Endodermal cell (in vitro differentiated cells): ENCODE measurements around the gene KDM7A. TPM values are rescaled to one million over a fixed set of nuclear protein-coding genes. Genes with fewer than 3 reads are reported as not detected.
A peak's percentile ranks its signal among the peaks of the same experiment; 100 is the strongest.

Experiments
- DNase-seq: peaks from one replicate; pipeline ENCODE4 v3.0.0-alpha.2; 2017
- H3K27ac ChIP-seq: 2 replicates; pipeline ENCODE4 v1.5.1; 2013; ENCODE audit warnings: mild to moderate bottlenecking, low read depth, low read length, moderate library complexity
- H3K27me3 ChIP-seq: 2 replicates; pipeline ENCODE4 v1.6.1; 2013; ENCODE audit warnings: mild to moderate bottlenecking, low read length, moderate library complexity; ENCODE audit not compliant: insufficient read depth, control insufficient read depth, poor library complexity, severe bottlenecking
- H3K36me3 ChIP-seq: 2 replicates; pipeline ENCODE4 v1.7.0; 2013; ENCODE audit warnings: mild to moderate bottlenecking, low read length, moderate library complexity; ENCODE audit not compliant: control insufficient read depth, insufficient read depth
- H3K4me1 ChIP-seq: one replicate; pipeline ENCODE4 v1.7.0; 2013; ENCODE audit warnings: low read length; ENCODE audit not compliant: control insufficient read depth, insufficient read depth
- H3K4me3 ChIP-seq: 2 replicates; pipeline ENCODE4 v1.5.1; 2013; ENCODE audit warnings: mild to moderate bottlenecking, low read length, moderate library complexity
- H3K9ac ChIP-seq: 2 replicates; pipeline ENCODE4 v1.6.1; 2013; ENCODE audit warnings: mild to moderate bottlenecking, low read length, moderate library complexity; ENCODE audit not compliant: poor library complexity, severe bottlenecking; ENCODE audit errors: extremely low read depth
- H3K9me3 ChIP-seq: 2 replicates; pipeline ENCODE4 v1.6.1; 2013; ENCODE audit warnings: mild to moderate bottlenecking, low read length, moderate library complexity; ENCODE audit not compliant: control insufficient read depth
- H3K27ac Mint-ChIP-seq: 2 replicates; pipeline ENCODE4 v1.8.0; 2020; ENCODE audit warnings: mixed read lengths
- H3K27me3 Mint-ChIP-seq: 2 replicates; pipeline ENCODE4 v1.8.0; 2021; ENCODE audit warnings: mild to moderate bottlenecking, mixed read lengths; ENCODE audit not compliant: insufficient read depth
- H3K36me3 Mint-ChIP-seq: 2 replicates; pipeline ENCODE4 v1.8.0; 2020; ENCODE audit warnings: low read depth, mixed read lengths
- H3K4me1 Mint-ChIP-seq: 2 replicates; pipeline ENCODE4 v1.8.0; 2020; ENCODE audit warnings: mixed read lengths
- H3K4me3 Mint-ChIP-seq: 2 replicates; pipeline ENCODE4 v1.8.0; 2020; ENCODE audit warnings: mild to moderate bottlenecking, moderate library complexity, mixed read lengths
- H3K9me3 Mint-ChIP-seq: 2 replicates; pipeline ENCODE4 v1.8.0; 2020; ENCODE audit warnings: mild to moderate bottlenecking, mixed read lengths
- CTCF ChIP-seq: fragments of 200-600 bp; sonication (generic); conservative IDR thresholded peaks from 2 replicates; pipeline ENCODE4 v1.5.0; 2021; ENCODE audit warnings: antibody characterized with exemption, mild to moderate bottlenecking
- WGBS, 2 experiments: methylation state at CpG; one replicate each; pipeline versions ENCODE4 v1.1.5 to v1.1.7; 2013; ENCODE audit warnings: missing lambda C conversion rate in 2 of 2, mixed read lengths in 1 of 2; ENCODE audit not compliant: insufficient coverage in 1 of 2, insufficient read length in 1 of 2; 5-methylcytosine and 5-hydroxymethylcytosine counted together
- total RNA-seq, 2 donors: library from RNA; stranded (reverse); fragmentation: NEBNext Ultra II Directional in 1 of 2; extraction: Animal tissue kit (Norgen Biotek cat#: 25700) in 1 of 2; gene quantifications; 2 replicates in 1 of 2; 3 replicates in 1 of 2; pipeline ENCODE4 v1.2.1, GENCODE V29; 2021

Gene KDM7A
- total RNA-seq, 2 donors from 2014 or later = 22.9 to 24.5 TPM

GRCh38 chr7:140078392-140078791, 98.4 kb downstream of the KDM7A start:
- DNase-seq = peak; percentile 61
- Histone ChIP-seq H3K4me1 (no peaks in the 10 kb centered on the region), H3K9me3 (no peaks in the 10 kb centered on the region), H3K27ac (no peak overlapping the region), H3K9ac (no peak overlapping the region), H3K4me3 (no peak overlapping the region), H3K27me3 (no peaks in the 10 kb centered on the region), H3K36me3 (no peaks in the 10 kb centered on the region)
- no peak for TF ChIP-seq CTCF
- Mint-ChIP-seq H3K4me1 (peaks cover 8% of the 10 kb centered on the region), H3K27ac (no peak overlapping the region), H3K36me3 (peaks cover 4% of the 10 kb centered on the region), H3K9me3 (no peaks in the 10 kb centered on the region), H3K27me3 (no peaks in the 10 kb centered on the region), H3K4me3 (no peak overlapping the region)
- WGBS, 2 experiments = 90 to 95% methylated on average over 2 to 13 of the region's 13 CpGs

- Histone ChIP-seq H3K27me3 (no peaks in the 10 kb centered on the region), H3K9me3 (no peaks in the 10 kb centered on the region), H3K9ac (no peak overlapping the region), H3K27ac (no peak overlapping the region), H3K4me1 (no peaks in the 10 kb centered on the region), H3K4me3 (no peak overlapping the region), H3K36me3 (no peaks in the 10 kb centered on the region)
- no peak overlapping the region for H3K27ac Mint-ChIP-seq
- DNase-seq = no peak
- no peaks in the 10 kb centered on the region for H3K9me3 Mint-ChIP-seq
- no peak overlapping the region for H3K4me3 Mint-ChIP-seq
- H3K27me3 Mint-ChIP-seq = no peaks in the 10 kb centered on the region
- H3K4me1 Mint-ChIP-seq = peaks cover 8% of the 10 kb centered on the region
- no peaks in the 10 kb centered on the region for H3K36me3 Mint-ChIP-seq
- 87 to 91% methylated on average over 5 to 6 of the region's 6 CpGs for whole genome bisulfite sequencing, 2 experiments
- TF ChIP-seq CTCF = no peak
Observed at GRCh38 chr7:140074780-140075179, 102.0 kb downstream of the KDM7A start.

- no peaks in the 10 kb centered on the region for H3K36me3 Mint-ChIP-seq
- H3K27me3 ChIP-seq = no peaks in the 10 kb centered on the region
- no peaks in the 10 kb centered on the region for H3K36me3 ChIP-seq
- no peak for TF ChIP-seq CTCF
- no peak overlapping the region for H3K27ac ChIP-seq
- peaks cover 15% of the 10 kb centered on the region for H3K9me3 Mint-ChIP-seq
- peaks cover 8% of the 10 kb centered on the region for H3K27me3 Mint-ChIP-seq
- no peak overlapping the region for H3K4me3 Mint-ChIP-seq
- H3K4me3 ChIP-seq = no peak overlapping the region
- H3K9me3 ChIP-seq = peaks cover 20% of the 10 kb centered on the region
- H3K27ac Mint-ChIP-seq = no peak overlapping the region
- no peaks in the 10 kb centered on the region for H3K4me1 Mint-ChIP-seq
- no peak overlapping the region for H3K9ac ChIP-seq
- no peak for DNase-seq
- H3K4me1 ChIP-seq = no peaks in the 10 kb centered on the region
Observed at GRCh38 chr7:140070546-140070945, 106.2 kb downstream of the KDM7A start.
